Measurements from ENCODE around the gene RGMB.
A peak's percentile ranks its signal among the peaks of the same experiment; 100 is the strongest.

Gene RGMB, protein sequence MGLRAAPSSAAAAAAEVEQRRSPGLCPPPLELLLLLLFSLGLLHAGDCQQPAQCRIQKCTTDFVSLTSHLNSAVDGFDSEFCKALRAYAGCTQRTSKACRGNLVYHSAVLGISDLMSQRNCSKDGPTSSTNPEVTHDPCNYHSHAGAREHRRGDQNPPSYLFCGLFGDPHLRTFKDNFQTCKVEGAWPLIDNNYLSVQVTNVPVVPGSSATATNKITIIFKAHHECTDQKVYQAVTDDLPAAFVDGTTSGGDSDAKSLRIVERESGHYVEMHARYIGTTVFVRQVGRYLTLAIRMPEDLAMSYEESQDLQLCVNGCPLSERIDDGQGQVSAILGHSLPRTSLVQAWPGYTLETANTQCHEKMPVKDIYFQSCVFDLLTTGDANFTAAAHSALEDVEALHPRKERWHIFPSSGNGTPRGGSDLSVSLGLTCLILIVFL

DNA sequence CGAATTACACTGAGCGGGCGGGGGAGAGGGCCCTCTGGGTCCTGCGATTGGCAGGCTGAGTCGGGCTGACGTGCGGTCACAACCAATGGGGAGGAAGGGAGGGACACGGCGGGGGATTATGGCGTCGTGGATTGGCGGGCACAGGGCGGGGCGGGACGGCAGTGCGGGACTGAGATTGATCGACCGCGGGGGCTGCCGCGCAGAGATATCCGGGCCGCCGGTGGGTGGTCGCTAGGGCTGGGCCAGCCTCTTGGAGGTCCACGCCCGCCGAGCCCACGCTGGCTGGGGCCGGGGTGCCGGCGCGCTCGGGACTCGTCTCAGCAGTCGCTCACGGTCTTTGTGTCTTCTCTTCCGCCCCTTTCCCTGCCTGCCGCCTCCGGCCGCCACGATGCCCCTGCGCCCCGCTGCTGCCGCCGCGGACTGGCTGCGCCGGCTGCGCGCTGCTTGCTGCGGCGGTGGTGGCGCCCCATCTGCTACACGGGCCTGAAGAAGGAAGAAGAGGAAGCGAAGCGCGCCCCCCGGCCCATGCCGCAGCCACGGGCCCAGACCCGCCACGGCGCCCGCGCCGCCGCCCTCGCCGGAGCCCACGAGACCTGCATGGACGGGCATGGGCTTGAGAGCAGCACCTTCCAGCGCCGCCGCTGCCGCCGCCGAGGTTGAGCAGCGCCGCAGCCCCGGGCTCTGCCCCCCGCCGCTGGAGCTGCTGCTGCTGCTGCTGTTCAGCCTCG lies at the start of gene RGMB:
Gene RGMB (plus strand): TSS at position 200 of the 728 bp plus-strand sequence. CDS start 408 bp downstream, at position 608.
- Histone ChIP-seq H2AFZ (ENCODE audit: low read depth) (peak within 1 kb of the TSS; percentile 86), H3K36me3 (ENCODE audit: insufficient read depth) (no peaks in the 10 kb centered on the region), H3K79me2 (ENCODE audit: insufficient read depth, low read depth) (peaks cover 42% of the 10 kb centered on the region), H3K4me1 (ENCODE audit: low read depth, poor library complexity, severe bottlenecking) (peaks cover 36% of the 10 kb centered on the region), H3K4me3 (IDR thresholded peaks at IDR 0.05; ENCODE audit: insufficient read depth, low read depth, low read length) (no peak within 1 kb of the TSS), H4K20me1 (ENCODE audit: insufficient read depth) (peaks cover 31% of the 10 kb centered on the region), H3K27me3 (ENCODE audit: insufficient read depth, low read depth) (no peaks in the 10 kb centered on the region), H3K9ac (peak within 1 kb of the TSS; percentile 87), H3K4me2 (peak within 1 kb of the TSS; percentile 81), H3K27ac (peak within 1 kb of the TSS; percentile 88)
- TF ChIP-seq, protein P1, sequence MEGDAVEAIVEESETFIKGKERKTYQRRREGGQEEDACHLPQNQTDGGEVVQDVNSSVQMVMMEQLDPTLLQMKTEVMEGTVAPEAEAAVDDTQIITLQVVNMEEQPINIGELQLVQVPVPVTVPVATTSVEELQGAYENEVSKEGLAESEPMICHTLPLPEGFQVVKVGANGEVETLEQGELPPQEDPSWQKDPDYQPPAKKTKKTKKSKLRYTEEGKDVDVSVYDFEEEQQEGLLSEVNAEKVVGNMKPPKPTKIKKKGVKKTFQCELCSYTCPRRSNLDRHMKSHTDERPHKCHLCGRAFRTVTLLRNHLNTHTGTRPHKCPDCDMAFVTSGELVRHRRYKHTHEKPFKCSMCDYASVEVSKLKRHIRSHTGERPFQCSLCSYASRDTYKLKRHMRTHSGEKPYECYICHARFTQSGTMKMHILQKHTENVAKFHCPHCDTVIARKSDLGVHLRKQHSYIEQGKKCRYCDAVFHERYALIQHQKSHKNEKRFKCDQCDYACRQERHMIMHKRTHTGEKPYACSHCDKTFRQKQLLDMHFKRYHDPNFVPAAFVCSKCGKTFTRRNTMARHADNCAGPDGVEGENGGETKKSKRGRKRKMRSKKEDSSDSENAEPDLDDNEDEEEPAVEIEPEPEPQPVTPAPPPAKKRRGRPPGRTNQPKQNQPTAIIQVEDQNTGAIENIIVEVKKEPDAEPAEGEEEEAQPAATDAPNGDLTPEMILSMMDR (conservative IDR thresholded peaks at IDR 0.05; ENCODE audit: low read depth, low read length): no peak

DNA sequence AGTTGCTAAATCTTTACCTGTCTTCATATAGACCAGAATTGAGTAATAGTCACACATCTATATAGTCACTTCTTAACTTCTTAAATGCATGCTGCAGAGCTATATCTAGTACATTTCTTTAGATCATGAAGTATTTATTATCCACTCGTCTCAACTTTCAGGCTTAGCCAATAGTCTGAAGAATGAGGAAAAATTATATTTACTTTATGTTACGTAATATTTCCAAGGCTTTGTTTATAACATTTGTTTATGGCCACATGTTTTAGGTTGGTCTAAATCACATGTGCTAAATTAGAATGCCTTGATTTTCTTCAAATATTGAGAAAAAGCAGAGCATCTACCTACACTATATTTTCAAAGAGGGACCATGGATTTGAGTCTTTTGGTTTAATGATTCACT lies 47.2 kb upstream of the RGMB start:
- Histone ChIP-seq H3K27me3 (ENCODE audit: insufficient read depth, low read depth) (no peaks in the 10 kb centered on the region), H3K27ac (no peak overlapping the region), H3K36me3 (ENCODE audit: insufficient read depth) (no peaks in the 10 kb centered on the region), H3K4me1 (ENCODE audit: low read depth, poor library complexity, severe bottlenecking) (no peaks in the 10 kb centered on the region), H3K4me3 (IDR thresholded peaks at IDR 0.05; ENCODE audit: insufficient read depth, low read depth, low read length) (no peak overlapping the region), H2AFZ (ENCODE audit: low read depth) (no peak overlapping the region), H3K79me2 (ENCODE audit: insufficient read depth, low read depth) (no peaks in the 10 kb centered on the region), H3K9ac (no peak overlapping the region), H4K20me1 (ENCODE audit: insufficient read depth) (no peaks in the 10 kb centered on the region), H3K4me2 (no peak overlapping the region)
- TF ChIP-seq, protein P1 (conservative IDR thresholded peaks at IDR 0.05; ENCODE audit: low read depth, low read length): no peak

DNA sequence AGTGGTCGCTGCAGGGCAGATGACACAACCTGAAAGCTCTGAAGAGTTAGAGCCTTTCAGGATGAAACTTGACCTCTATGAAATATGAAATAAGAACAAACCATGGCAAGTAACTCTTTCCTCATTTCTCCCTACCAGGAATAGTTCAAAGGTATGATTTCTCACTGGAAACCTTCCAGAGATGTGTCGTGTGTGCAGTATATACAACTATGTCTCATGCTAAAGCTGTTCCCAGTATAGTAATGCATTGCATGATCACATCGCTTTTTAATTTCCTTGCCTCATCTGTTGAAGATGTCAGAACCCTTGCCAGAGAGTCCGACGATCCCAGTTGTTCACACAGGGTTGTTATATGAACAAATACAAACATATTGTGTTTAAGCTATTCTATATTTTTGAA lies 45.8 kb upstream of the RGMB start:
- TF ChIP-seq, protein P1 (conservative IDR thresholded peaks at IDR 0.05; ENCODE audit: low read depth, low read length): no peak
- Histone ChIP-seq H3K79me2 (ENCODE audit: insufficient read depth, low read depth) (no peaks in the 10 kb centered on the region), H4K20me1 (ENCODE audit: insufficient read depth) (no peaks in the 10 kb centered on the region), H3K4me3 (IDR thresholded peaks at IDR 0.05; ENCODE audit: insufficient read depth, low read depth, low read length) (no peak overlapping the region), H3K4me2 (no peak overlapping the region), H3K27me3 (ENCODE audit: insufficient read depth, low read depth) (no peaks in the 10 kb centered on the region), H3K4me1 (ENCODE audit: low read depth, poor library complexity, severe bottlenecking) (no peaks in the 10 kb centered on the region), H2AFZ (ENCODE audit: low read depth) (no peak overlapping the region), H3K27ac (no peak overlapping the region), H3K9ac (no peak overlapping the region), H3K36me3 (ENCODE audit: insufficient read depth) (no peaks in the 10 kb centered on the region)

DNA sequence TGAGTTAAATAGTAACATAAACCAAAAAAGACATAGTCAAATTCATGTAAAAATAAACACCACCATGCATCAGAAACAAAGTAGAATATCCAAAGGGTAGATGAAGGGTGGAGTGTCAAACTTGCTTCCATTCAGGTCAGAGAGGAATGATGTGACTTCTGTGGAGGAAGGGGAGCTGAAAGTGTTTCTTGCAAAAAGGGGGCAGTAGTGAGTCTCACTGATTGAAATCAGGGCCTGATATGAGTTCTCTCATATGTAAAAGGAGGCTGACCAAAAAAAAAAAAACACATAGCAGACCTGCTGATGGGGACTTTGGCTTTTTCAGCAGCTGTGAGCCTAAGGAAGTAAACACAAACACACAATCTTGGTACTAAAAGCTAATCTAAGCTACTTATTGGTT lies 38.8 kb upstream of the RGMB start:
- no peak overlapping the region for H3K4me2 ChIP-seq
- H2AFZ ChIP-seq (ENCODE audit: low read depth): no peak overlapping the region
- no peaks in the 10 kb centered on the region for H4K20me1 ChIP-seq (ENCODE audit: insufficient read depth)
- no peaks in the 10 kb centered on the region for H3K36me3 ChIP-seq (ENCODE audit: insufficient read depth)
- H3K4me1 ChIP-seq (ENCODE audit: low read depth, poor library complexity, severe bottlenecking): no peaks in the 10 kb centered on the region
- H3K9ac ChIP-seq: no peak overlapping the region
- H3K4me3 ChIP-seq (IDR thresholded peaks at IDR 0.05; ENCODE audit: insufficient read depth, low read depth, low read length): no peak overlapping the region
- no peaks in the 10 kb centered on the region for H3K27me3 ChIP-seq (ENCODE audit: insufficient read depth, low read depth)
- no peak overlapping the region for H3K27ac ChIP-seq
- TF ChIP-seq, protein P1 (conservative IDR thresholded peaks at IDR 0.05; ENCODE audit: low read depth, low read length): peak; percentile 42
- no peaks in the 10 kb centered on the region for H3K79me2 ChIP-seq (ENCODE audit: insufficient read depth, low read depth)

All from KMS-11 (cell line).